ENCODE data around the gene AGBL1.

AGBL1 gene

DNA sequence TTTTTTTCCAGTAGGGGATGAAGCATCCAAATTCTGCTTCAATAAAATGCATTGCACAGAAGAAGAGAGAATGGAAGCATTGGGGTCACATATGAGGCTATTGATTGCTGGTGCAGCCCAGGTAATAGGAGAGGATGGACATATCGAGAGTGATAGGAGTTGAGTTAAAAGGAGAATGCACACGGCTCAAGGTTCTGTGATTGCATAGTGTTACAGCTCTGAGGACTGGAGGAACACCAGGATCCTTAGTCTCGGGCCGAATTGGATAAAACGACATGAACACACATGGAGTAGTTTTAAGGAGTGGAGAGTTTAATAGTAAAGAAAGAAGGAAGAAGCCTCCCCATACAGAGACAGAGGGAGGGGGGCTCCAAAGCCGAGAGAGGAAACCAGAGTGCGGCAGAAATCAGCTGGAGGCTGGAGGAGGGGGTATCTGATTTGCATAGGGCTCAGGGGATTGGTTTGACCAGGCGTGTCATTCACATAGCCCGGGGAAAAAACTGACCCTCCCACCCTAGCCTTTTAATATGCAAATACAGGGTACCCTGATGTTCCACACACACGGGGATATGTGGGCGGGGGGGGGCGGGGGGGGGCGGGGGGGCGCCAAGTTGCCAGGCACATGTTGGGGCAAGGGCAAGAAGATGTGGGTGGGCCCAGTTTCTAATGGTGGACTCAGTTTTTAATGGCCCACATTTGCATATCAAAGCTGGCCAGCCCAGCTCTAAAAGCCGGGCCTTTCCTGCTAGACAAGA lies 156.9 kb downstream of the AGBL1 start:
- peak; percentile 75 for DNase-seq (ENCODE audit: low spot score)

DNA sequence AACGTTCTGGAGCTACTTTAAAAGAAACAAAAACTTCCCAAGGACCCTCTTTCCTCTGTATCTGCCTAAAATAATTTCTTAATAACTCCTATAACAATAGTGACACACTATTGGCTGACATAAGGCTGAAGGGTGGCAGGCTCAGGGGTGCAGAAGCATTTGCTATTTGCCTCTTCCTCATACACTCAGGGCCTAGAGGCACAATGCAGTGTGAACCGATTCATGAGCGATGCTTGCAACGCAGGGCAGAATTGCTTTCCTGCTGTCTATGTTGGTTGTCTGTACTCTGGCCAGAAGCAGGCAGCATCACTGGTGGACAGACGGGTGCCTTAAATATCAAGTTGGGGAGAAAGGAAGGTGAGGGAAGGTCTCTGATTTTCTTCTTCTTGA lies 157.4 kb downstream of the AGBL1 start:
- no peak for DNase-seq (ENCODE audit: low spot score)

DNA sequence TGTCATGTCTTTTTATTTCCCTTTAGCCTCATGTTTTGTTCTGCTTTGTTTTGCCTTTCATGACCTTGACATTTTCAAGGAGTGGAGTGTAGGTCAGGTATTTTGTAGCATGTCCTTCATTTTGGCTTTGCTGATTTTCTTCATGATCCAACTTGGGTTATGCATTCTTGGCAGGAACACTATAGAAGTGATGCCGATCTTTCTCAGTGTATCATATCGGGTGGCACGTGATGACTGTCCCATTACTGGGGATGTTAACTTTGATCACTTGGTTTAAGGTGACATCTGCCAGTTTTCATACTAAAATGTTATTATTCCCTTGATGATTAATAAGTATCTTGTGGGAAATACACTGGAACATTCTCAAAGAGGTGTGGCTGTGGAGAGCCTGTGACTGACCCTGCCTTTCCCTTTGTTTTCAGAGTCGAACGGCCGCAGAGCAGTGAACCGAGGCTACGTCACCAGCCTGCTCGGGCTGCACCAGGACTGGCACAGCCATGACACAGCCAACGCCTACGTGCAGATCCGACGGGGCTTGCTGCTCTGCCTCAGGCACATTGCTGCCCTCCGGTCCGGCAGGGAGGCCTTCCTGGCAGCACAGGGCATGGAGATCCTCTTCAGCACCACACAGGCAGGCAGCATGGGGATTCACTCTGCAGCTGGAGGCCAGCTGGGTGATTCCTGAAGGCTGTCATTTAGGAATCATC lies 167.7 kb downstream of the AGBL1 start:
- no peak for DNase-seq (ENCODE audit: low spot score)

DNA sequence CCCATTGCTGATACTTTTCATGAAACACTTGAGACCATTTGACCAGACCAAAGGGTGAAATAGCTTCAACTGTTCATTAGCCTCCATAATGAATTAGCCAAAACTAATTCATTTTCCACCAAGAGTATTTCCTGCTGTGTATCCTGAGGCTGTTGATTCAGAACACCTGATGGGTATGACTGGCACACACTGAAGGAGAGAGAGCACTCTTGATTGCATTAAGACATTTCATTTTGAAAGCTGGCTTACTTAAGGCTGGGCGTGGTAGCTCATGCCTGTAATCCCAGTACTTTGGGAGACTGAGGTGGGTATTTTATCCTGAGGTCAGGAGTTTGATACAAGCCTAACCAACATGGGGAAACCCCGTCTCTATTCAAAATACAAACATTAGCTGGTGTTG lies 175.6 kb downstream of the AGBL1 start:
- DNase-seq (ENCODE audit: low spot score), result no peak

DNA sequence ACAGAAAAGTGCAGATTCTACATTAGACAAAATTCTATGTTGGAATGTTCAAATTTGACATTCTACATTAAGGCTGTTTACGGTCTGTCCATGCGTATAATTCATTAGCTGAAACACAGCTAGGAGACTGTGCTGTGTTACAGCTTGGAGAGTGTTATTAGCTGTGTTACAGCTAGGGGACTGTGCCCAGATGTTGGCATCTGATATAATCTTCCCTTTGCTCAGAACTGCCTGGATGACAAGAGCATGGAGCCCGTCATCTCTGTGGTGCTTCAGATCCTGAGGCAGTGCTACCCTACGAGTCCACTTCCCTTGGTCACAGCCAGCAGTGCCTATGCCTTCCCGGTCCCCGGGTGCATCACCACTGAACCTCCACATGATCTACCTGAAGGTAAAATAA lies 177.0 kb downstream of the AGBL1 start:
- DNase-seq (ENCODE audit: low spot score), result no peak

DNA sequence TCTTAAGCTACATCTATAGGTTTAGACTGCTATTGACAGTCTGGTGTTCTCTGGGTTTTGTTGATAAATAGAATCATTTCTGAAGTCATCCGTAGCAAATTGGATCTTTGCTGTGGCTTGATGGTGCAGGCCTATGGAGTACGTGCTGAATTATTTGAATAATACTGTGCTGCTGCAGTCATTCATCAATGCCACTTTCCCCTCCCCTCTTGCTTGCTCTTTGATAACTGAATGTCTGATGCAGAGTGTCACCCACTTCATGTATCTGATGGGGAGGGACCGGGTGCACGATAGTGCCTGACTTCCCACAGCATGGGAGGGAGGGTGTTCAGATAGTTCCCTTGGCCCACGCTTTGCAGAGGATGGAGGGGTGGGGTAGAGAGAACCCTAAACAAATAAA lies 179.9 kb downstream of the AGBL1 start:
- DNase-seq (ENCODE audit: low spot score), result no peak

DNA sequence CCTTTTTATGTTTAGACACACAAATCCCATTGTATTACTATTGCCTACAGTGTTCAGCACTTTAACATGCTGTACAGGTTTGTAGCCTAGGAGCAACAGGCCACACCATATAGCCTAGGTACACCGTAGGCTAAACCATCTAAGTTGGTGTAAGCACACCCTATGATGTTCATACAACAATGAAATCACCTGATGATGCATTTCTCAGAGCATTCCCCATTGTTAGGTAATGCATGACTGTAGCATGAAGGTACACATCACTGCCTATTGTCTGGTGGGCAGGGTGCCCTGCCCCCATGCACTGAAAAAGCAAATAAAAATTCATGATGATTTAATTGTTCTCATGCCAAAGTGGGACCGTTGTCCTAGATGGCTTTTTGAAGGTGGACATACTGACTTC lies 183.6 kb downstream of the AGBL1 start:
- DNase-seq (ENCODE audit: low spot score), result no peak

DNA sequence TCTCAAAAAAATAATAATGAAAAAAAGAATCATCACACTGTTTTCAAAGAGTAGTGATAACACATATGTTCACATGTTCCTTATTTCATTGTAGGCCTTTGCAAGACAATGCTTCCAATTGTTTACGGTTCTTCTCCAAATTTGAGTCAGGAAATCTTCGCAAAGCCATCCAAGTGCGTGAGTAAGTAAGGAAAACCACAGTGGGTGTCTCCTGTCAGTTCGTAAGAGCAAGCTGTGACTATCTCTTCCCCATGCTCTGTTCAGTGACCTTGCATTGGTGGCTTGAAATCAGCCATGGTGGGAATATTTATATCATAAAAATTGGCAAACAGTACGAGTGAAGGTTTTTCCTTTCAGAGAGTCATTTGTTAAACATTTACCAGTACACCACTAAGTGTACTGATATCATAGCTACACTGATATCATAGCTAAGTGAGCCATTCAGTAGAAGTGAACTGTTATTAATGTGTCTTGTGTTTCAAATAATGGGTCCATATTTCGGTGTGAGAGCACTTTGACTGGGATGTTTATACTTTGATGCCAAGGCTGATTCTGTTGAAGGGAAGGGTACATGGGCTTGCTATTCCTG lies 187.3 kb downstream of the AGBL1 start:
- DNase-seq (ENCODE audit: low spot score), result no peak

DNA sequence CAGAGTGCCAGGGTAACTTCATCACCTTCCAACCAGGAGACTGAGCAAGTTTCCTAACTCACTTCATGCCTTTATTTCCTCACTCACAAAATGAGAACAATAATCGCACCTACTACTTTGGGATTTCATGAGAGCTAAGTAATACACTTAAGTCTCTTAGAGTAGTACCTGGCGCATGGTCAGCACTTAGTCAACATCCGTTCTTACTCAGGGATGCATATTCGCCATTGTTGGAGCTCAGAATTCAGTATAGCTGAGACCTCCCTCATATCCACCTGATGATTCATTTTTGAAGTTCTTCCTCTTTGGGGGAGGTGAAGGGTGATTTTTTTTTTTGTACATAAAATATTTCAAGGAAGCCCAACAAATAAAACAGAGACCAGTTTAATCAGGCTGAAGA lies 188.2 kb downstream of the AGBL1 start:
- no peak for DNase-seq (ENCODE audit: low spot score)

DNA sequence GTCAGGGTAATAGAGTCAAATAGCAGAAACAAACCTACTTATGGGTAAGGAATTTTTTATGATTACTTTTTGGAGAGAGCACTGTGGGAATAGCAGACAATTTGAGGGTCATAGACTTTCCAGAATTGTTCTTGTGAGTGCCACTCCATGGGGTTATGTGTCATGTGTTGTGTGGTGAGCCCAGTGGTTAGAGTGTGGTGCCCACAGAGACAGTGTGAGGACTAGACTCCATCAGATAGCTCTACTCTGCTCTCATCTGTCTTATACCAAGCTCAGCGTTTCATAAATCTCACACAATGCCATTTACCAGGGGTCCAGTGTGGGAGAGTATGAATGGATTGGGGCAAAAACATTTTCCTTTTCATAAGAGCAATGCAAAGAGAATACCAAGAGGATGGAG lies 188.9 kb downstream of the AGBL1 start:
- no peak for DNase-seq (ENCODE audit: low spot score)

DNA sequence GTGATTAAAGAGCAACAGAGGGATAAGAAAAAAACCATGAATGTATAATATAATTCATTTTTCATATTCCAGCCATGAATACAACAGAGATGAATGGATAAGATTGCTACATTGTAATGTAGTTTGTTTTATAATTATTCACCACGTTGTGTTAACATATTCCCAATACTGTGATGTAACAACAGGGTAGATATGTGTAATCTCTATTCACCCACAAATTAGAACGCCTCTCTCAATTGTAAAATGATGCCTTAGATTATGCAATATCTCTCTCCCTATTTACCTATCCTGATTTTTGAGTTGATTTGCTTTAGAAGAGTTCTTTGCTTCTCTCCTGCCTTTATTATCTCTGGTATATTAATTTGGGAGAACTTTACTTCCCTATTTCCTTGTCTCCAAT lies 193.6 kb downstream of the AGBL1 start:
- no peak for DNase-seq (ENCODE audit: low spot score)

DNA sequence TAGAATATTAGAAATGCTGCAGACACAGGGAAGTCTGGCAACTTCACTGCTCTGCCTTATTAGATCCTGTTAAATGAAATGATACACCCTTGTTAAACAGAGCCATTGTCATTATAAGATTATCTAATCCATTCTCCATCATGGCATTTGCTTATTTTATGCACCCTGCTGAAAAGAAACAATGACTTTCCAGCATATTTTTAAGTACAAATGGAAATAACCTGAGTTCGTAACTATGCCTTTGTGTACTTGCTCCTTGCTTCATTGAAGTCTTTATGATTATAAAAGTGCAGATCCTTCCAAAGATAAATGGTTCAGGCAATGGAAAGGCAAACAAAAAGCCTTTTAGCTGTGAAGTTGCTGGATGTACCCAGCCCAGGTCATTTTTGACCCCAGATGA lies 195.7 kb downstream of the AGBL1 start:
- DNase-seq (ENCODE audit: low spot score), result no peak

DNA sequence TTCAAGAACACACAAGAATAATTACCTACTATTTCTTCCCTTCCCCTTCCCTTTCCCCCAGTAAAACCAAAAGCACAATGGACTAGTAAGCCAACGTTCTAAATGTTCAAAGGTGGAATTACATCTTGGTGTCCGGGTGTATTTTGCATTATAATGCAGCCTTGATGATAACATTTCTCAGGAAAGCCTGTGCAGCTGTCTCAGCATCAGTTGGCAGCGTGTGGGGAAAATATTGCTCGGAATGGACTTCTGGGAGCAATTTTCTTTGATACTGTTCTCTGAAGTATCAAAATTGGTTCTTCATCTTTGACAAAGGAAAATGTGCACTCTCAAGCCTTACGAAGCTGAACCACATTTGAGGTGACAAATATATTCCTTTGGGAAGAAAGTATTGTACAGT lies 198.9 kb downstream of the AGBL1 start:
- no peak for DNase-seq (ENCODE audit: low spot score)

DNA sequence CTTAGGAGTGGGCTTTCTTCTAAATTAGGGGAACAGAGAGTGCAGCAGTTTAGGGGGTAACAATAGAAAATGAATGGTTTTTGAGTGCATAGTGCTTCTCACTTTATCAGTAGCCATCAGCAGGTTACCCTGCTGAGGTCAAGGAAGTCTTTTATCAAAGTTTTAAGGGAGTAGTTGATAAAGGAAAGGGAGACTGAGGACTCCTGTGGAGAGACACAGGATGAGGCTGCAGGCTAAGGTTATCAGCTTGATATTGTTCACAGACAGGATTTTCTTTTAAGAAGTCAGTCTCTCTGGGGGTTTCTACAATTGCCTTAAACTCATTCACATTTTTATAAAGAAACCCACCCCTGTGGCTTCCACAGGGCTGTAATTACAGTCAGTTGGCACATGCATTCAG lies 205.0 kb downstream of the AGBL1 start:
- no peak for DNase-seq (ENCODE audit: low spot score)

DNA sequence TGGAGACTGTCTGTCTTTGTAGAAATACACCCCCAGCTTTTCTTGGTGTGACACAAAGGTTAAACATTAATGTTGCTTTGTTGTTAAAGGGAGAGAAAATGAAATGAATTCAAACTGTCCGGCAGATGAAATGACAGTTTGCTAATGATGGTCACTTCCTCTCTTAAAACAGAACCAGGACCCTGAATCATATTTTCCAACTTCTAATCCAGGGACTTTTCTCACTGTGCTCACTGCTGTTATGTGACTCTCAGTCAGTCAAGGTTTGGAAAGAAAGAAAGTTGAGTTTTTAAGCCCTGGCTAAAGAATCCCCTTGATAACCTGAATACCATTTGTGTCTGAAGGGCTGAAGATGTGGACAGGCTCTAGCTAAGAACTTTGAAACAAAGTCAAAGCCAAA lies 215.8 kb downstream of the AGBL1 start:
- no peak for DNase-seq (ENCODE audit: low spot score)

DNA sequence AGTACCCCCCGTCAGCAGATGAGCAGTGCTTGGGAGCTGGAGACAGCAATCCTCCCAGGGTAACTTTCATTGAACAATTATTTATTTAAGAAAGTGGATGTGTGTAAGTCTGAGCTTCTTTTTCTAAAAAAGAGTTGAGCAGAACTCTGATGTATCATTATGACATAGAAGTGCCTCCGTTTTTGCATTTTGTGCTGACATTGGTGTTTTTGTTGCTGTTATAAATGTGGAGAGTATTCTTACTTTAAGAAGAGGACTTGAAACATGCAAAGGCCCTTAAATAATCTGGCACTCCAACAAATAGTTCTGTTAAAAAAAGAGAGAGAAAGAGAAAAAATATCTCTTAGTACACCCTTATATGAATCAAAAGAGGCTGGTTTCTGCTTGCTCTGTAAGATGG lies 217.1 kb downstream of the AGBL1 start:
- DNase-seq (ENCODE audit: low spot score), result no peak

DNA sequence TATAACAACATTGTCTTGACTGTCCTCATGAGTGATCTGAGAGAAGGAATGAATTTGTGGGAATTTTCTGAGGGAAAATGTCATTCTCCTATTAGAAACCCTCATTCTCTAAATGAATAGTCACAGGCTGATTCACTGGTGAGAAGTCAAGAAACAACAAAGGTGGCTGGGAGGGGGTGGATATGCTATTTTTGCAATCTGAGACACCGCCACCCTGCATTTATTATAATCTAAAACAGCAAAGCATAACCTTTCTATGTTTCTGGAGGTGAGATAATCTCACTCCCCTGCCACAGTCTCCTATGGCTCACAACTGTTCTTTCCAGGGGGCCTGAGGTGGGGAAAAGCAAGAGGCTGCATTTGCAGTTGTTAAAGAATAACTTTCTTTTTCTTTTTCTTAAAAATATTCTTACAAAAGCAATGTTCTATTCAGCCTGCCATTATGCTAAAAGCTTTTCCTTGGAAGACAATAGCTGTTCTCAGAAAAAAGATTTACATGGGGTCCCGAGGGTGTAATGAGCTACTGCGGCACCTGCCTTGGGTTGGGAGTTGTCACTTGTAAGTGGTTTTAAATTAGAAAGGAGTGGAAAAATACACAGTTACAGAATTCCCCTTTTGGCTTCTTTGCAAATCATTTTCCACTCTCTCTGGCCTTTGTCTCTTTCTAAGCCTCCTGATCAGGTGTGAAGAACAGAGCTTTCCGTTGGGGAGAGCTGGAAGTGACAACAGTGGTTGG lies 220.9 kb downstream of the AGBL1 start:
- no peak for DNase-seq (ENCODE audit: low spot score)

DNA sequence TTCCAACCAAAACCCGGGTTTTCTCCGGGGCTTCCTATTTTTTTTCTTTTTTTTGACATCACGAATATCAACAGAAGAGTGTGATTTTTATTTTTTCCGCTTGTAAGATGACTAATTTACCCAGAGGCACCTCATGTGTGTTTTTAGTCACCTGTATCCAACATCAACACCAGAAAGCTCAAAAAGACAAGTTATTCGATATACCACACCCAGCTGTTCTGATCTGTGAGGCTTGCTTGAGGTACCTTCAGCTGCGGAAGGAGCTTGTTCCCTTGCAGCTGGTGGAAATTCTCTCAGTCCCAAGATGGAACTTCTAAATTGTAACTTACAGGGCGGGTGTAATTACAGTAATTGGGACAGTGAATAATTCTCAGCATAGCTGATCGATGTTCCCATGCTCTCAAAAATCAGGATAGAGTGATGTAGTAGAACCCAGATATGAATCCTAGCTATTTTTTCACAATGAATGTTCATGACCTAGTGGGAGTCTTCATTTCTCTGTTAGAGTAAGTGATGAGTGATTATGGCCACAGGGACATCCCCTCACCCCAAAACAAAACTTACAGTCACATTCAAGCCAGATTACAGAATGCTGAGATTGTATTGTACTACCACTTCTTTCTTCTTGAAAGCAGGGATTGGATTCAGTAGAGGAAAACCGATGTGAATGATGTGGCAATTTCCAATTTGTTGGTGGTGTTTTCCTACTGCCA lies 232.1 kb downstream of the AGBL1 start:
- no peak for DNase-seq (ENCODE audit: low spot score)

DNA sequence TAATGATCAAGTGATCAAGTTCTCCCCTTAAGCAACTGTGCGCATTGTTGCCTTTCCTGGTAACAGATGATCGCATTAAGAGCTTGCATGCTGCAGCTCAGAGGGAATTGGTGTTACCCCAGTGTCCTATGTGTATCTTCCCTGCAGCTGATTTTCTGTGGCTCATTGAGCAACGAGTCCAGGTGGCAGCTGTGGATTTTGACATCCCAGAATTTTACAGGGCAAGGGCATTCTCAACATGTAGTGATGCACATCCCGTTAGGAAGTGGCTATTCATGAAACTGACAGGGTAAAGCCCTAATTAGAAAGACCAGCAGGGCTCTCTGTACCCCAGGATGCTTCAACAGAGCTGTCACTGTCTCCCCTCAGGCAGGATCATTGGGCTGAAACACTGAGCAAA lies 232.8 kb downstream of the AGBL1 start:
- DNase-seq (ENCODE audit: low spot score), result no peak

DNA sequence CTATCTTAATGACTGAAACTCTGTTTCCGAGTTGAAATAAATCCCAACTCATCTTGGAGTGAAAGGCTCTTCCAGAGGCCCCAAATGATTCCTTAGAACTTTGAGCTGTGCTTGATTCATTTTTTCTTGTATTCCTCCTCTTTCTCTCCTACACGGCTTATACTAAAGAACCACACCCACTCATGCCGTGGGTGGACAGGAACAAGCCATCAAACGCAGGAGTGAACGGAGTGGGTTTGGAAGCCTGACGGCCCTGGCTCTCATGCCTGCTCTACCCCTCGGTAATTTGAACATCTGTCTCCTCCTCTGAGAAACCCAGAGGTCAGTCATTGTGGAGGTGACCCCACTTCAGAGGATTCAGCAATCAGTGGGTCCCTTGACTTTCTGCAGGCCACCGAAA lies 236.5 kb downstream of the AGBL1 start:
- no peak for DNase-seq (ENCODE audit: low spot score)

DNA sequence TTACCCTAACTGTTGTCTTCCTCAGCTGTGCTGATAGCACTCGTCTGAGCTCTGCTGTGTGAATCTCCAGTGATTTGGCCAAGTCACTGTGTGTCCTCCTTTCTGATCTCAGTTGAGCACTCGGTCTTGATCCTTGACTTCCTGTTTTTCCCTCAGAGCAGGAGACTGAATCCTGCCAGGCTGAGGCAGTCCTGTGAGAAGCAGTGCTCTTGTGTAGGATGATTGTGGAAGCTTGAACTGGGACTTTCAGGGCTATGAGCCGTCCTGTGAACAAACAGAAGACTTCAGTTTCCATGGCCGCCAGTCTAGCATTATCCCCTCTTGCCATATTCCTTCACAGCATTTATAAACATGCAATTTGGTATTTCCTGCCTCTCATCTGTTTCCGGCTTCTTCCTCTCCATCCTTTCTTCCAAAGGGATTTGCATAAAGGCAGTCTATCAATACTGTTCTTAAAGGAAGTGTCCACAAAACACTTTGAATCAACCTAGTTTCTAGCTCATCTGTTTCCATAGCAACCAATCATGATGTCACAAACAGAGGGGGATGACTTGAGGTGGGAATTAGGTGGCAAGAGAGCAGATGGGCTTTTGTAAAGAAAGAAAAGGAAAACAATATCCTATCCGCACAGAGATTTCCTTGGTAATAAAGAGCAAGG lies 237.2 kb downstream of the AGBL1 start:
- no peak for DNase-seq (ENCODE audit: low spot score)

DNA sequence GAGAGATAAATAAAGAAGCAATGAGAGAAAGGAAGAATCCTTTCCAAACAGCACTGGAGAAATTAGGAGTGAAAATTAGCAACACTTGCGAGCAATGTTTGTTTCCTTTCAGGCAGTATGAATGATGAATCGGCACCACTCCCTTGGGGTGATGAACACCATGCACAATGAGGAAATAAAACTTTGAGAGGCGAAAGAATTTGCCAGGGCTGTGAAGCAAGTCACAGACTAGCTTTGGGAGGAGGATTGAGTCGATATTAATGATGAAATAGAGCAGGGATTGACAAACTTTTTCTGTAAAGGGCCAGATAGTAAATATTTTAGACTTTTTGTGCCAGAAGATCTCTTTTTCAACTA lies 237.7 kb downstream of the AGBL1 start:
- DNase-seq (ENCODE audit: low spot score), result no peak
